Measurements from ENCODE around the gene CDKN2B-AS1.

CDKN2B-AS1 gene

DNA sequence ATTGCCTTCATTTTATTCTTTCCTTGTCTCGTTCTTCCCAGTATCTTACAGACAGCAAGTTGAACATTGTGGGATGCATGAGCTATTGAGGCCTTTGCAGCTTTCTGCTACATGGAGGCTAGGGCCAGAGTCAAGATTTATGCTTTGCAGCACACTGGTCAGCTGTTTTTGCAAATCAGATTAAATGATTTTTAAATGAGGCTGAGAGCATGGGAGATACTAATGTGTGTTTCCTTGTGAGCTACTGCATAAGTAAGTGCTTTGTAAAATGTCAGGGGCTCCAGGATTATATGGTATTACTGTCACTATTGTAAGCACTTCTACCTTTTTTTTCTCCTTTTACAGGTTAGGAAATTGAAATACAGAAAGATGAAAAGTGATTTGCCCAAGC, 125.6 kb downstream of the CDKN2B-AS1 start:
- H3K4me1 ChIP-seq (ENCODE audit: control insufficient read depth, insufficient read depth, low read length): peaks cover 5% of the 10 kb centered on the region; the same call in 1 of the 2 replicates
- H3K4me3 ChIP-seq (ENCODE audit: low read length): no peak overlapping the region

DNA sequence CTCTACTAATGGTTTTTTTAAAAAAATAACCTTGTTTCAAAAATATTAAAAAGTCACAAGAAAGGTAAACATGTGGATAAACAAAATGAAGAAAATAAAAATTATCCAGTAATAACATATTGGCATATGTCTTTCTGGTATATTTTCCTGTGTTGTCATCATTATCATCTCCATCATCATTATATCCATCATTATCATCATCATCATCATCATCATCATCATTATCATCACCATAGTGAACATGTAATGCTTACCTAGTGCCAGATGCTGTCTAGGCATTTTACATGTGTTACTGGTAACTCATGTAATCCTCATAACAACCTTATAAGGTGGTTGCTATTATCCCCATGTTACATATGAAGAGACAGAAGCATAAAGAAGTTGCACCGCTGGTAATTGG, 126.0 kb downstream of the CDKN2B-AS1 start:
- WGBS (ENCODE audit: insufficient coverage, insufficient read length): no CpG with 5 or more reads among the region's 1 CpG

More for the DNA sequence above, 125.6 kb downstream of the CDKN2B-AS1 start:
- no peaks in the 10 kb centered on the region for H3K9me3 ChIP-seq (ENCODE audit: control insufficient read depth, insufficient read depth, low read length)
- no peak overlapping the region for H3K27ac ChIP-seq (ENCODE audit: low read length)
- DNase-seq (ENCODE audit: low read depth, low spot score): no peak
- H3K36me3 ChIP-seq (ENCODE audit: control insufficient read depth, insufficient read depth, low read length): no peaks in the 10 kb centered on the region
- no peaks in the 10 kb centered on the region for H3K27me3 ChIP-seq (ENCODE audit: control insufficient read depth, insufficient read depth, low read length)
- WGBS (ENCODE audit: insufficient coverage, insufficient read length): no CpG with 5 or more reads among the region's 1 CpG

DNA sequence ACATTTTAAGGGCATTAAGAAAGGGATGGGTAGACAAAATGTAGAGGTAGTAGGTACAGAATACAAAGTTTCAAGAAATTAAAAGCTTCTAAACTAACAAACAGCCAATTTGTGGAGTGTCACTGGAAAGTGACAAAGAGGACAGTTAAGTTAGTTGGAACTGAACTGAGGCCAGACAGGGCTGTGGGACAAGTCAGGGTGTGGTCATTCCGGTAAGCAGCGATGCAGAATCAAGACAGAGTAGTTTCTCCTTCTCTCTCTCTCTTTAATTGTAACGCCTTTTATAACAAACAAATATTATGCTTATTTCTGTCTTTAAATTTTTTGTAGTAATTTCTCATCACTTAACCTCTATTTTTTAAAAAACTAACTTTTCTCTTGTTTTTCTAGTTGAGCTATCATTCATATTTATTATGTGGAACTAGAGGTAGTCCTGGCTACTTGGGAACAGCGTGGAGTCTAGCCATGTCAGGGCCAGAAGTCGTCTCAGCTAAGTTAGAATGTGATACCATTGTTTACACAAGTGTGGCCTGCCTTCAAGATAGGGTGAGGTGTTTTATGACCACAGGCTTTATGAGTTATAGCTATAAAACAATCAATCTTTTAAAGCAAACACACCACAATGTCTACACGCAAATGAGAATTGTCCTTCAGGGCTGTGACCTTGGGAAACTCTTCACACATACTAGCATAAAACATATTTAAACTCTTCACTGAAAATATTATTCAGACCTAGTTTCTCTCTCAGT, 129.8 kb downstream of the CDKN2B-AS1 start:
- H3K36me3 ChIP-seq (ENCODE audit: control insufficient read depth, insufficient read depth, low read length): no peaks in the 10 kb centered on the region
- no peak for DNase-seq (ENCODE audit: low read depth, low spot score)
- H3K9me3 ChIP-seq (ENCODE audit: control insufficient read depth, insufficient read depth, low read length): no peaks in the 10 kb centered on the region
- WGBS (ENCODE audit: insufficient coverage, insufficient read length): no CpG with 5 or more reads among the region's 6 CpGs
- H3K27ac ChIP-seq (ENCODE audit: low read length): no peak overlapping the region
- no peaks in the 10 kb centered on the region for H3K4me1 ChIP-seq (ENCODE audit: control insufficient read depth, insufficient read depth, low read length)
- no peak overlapping the region for H3K4me3 ChIP-seq (ENCODE audit: low read length)
- no peaks in the 10 kb centered on the region for H3K27me3 ChIP-seq (ENCODE audit: control insufficient read depth, insufficient read depth, low read length)

More for the DNA sequence above, 126.0 kb downstream of the CDKN2B-AS1 start:
- Histone ChIP-seq H3K27ac (ENCODE audit: low read length) (no peak overlapping the region), H3K36me3 (ENCODE audit: control insufficient read depth, insufficient read depth, low read length) (no peaks in the 10 kb centered on the region), H3K9me3 (ENCODE audit: control insufficient read depth, insufficient read depth, low read length) (no peaks in the 10 kb centered on the region), H3K4me1 (ENCODE audit: control insufficient read depth, insufficient read depth, low read length) (peaks cover 5% of the 10 kb centered on the region; the same call in 1 of the 2 replicates), H3K27me3 (ENCODE audit: control insufficient read depth, insufficient read depth, low read length) (no peaks in the 10 kb centered on the region), H3K4me3 (ENCODE audit: low read length) (no peak overlapping the region)
- no peak for DNase-seq (ENCODE audit: low read depth, low spot score)

DNA sequence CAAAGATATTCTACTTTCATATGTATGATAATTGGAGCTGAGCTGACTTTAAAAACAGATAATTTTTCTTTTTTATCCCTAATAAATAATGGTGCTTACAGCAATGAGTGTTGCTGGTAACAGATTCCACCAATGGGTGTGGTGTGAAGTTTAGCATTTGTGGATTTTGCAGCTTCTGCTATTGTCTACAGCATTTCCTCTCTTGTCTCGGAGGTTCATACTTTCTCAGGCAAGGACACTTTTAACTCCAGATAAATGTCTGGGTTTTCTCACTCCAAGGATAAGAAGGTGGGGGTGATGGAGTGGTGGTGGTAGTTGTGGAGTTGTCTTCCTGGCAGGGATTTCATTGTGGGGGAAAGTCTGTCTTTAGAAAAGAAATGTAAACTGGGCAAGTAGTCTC, 134.5 kb downstream of the CDKN2B-AS1 start:
- Histone ChIP-seq H3K27me3 (ENCODE audit: control insufficient read depth, insufficient read depth, low read length) (no peaks in the 10 kb centered on the region), H3K9me3 (ENCODE audit: control insufficient read depth, insufficient read depth, low read length) (no peaks in the 10 kb centered on the region), H3K36me3 (ENCODE audit: control insufficient read depth, insufficient read depth, low read length) (no peaks in the 10 kb centered on the region), H3K4me1 (ENCODE audit: control insufficient read depth, insufficient read depth, low read length) (no peaks in the 10 kb centered on the region), H3K4me3 (ENCODE audit: low read length) (no peak overlapping the region), H3K27ac (ENCODE audit: low read length) (no peak overlapping the region)
- no peak for DNase-seq (ENCODE audit: low read depth, low spot score)
- WGBS (ENCODE audit: insufficient coverage, insufficient read length): no CpG with 5 or more reads among the region's 1 CpG

DNA sequence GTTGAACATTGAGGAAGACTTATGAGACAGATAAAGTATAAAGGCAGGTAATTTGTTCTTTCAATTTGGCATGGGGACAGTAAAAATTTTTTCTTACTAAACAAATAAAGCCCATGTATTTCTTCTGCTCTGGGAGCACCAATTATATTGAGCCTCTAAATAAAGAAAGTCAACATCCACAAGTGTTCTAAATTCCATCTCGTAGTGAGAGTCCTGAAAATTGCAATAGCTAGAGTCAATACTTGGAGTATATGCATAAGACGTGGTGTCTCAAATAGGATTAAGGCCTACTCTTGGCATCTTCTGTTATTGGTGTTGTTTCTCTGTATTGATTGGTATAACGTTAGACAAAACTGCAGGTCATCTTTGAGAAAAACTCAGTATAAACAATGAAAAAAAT, 135.0 kb downstream of the CDKN2B-AS1 start:
- WGBS (ENCODE audit: insufficient coverage, insufficient read length): no CpG with 5 or more reads among the region's 3 CpGs
- no peak for DNase-seq (ENCODE audit: low read depth, low spot score)
- H3K36me3 ChIP-seq (ENCODE audit: control insufficient read depth, insufficient read depth, low read length): no peaks in the 10 kb centered on the region
- no peak overlapping the region for H3K4me3 ChIP-seq (ENCODE audit: low read length)
- H3K27me3 ChIP-seq (ENCODE audit: control insufficient read depth, insufficient read depth, low read length): no peaks in the 10 kb centered on the region
- no peaks in the 10 kb centered on the region for H3K4me1 ChIP-seq (ENCODE audit: control insufficient read depth, insufficient read depth, low read length)
- H3K9me3 ChIP-seq (ENCODE audit: control insufficient read depth, insufficient read depth, low read length): no peaks in the 10 kb centered on the region
- no peak overlapping the region for H3K27ac ChIP-seq (ENCODE audit: low read length)

DNA sequence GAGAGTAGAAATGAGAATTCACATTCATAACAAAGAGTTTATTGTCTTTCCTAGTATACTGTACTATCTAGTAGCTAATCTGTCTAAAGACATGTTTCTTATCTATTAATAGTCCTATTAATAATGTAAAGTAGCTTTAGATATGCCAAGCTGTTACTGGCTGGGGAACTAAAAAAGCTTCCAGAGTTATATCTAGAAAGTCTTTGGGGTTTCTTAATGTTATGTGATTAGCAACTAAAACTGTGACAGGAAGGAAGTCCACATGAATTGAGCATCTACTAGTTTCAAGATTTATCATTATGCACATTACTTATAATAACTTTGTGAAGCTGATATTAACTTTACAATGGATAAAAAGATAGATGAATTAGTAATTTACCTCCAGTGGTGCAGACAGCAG, 137.2 kb downstream of the CDKN2B-AS1 start:
- DNase-seq (ENCODE audit: low read depth, low spot score): no peak
- H3K4me1 ChIP-seq (ENCODE audit: control insufficient read depth, insufficient read depth, low read length): no peaks in the 10 kb centered on the region
- no peaks in the 10 kb centered on the region for H3K9me3 ChIP-seq (ENCODE audit: control insufficient read depth, insufficient read depth, low read length)
- H3K4me3 ChIP-seq (ENCODE audit: low read length): no peak overlapping the region
- no peaks in the 10 kb centered on the region for H3K36me3 ChIP-seq (ENCODE audit: control insufficient read depth, insufficient read depth, low read length)
- no peak overlapping the region for H3K27ac ChIP-seq (ENCODE audit: low read length)
- H3K27me3 ChIP-seq (ENCODE audit: control insufficient read depth, insufficient read depth, low read length): no peaks in the 10 kb centered on the region

DNA sequence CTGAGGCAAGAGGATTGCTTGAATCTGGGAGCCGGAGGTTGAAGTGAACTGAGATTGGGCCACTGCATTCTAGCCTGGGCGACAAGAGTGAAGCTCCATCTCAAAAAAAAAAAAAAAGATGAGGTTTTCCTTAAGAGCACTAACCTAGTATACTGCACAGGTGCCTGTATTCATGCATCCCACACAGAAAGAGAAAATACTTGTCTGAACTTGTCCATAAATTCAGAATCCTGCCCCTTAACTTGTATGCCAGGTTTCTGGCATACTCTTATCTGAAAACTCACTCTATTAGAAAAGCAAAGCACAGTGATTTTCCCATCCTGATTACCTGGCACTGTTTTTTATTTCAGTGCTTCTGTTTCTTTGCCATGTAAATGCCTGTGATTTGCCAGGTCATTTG, 139.8 kb downstream of the CDKN2B-AS1 start:
- H3K4me1 ChIP-seq (ENCODE audit: control insufficient read depth, insufficient read depth, low read length): no peaks in the 10 kb centered on the region
- DNase-seq (ENCODE audit: low read depth, low spot score): no peak
- no peak overlapping the region for H3K4me3 ChIP-seq (ENCODE audit: low read length)
- no peaks in the 10 kb centered on the region for H3K9me3 ChIP-seq (ENCODE audit: control insufficient read depth, insufficient read depth, low read length)
- WGBS (ENCODE audit: insufficient coverage, insufficient read length): no CpG with 5 or more reads among the region's 2 CpGs
- no peak overlapping the region for H3K27ac ChIP-seq (ENCODE audit: low read length)
- no peaks in the 10 kb centered on the region for H3K36me3 ChIP-seq (ENCODE audit: control insufficient read depth, insufficient read depth, low read length)
- no peaks in the 10 kb centered on the region for H3K27me3 ChIP-seq (ENCODE audit: control insufficient read depth, insufficient read depth, low read length)

DNA sequence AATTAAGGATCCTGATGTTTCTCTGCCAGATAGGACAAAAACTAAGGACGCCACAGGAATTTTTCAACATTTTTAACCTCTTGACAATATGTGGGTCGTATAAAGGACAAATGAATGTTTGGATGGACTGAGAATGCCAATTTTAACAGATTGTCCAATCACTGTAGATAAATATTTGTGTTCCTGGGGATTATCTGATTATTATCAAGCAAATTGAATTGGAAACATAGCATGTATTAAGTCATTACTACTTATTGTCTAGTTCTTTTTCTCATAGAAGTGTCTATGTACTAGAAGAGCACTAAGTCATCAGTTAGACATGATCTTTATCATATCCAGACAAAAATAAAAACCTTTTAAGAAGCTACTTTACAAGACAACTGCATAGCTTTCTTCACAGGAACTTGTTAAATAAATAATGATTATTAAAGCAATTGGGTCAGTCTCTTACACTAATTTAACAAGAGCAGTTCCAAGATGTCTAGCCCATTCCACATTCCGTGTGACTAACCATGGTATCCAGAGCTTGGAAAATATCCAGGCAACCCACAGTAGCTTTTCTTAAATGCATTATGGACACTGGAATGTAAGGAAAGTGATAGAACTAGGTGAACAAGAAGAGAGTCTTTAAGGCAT, 142.0 kb downstream of the CDKN2B-AS1 start:
- DNase-seq (ENCODE audit: low read depth, low spot score): no peak
- H3K4me1 ChIP-seq (ENCODE audit: control insufficient read depth, insufficient read depth, low read length): no peaks in the 10 kb centered on the region

DNA sequence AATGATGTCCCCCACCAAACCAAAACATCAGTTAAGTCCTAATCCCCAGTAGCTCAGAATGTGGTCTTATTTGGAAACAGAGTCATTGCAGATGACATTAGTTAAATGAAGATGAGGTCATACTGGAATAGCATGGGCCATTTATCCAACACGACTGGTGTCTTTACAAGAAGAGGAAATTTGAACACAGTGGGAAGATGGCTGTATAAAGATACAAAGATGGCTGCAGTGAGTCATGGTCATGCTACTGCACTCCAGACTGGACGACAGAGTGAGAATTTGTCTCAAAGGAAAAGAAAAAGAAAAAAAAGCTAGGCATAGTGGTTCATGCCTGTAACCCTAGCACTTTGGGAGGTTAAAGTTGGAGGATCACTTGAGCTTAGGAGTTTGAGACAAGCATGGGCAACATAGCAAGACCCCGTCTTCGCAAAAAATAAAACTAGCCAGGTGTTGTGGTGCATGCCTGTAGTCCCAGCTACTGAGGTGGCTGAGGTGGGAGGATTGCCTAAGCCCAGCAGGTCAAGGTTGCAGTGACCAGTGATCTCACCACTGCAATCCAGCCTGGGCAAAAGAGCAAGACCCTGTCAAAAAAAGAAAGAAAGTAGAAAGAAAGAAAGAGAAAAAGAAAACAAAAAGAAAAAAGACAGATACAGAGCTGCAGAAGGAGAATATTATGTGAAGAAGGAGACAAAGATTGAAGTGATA, 144.5 kb downstream of the CDKN2B-AS1 start:
- Histone ChIP-seq H3K36me3 (ENCODE audit: control insufficient read depth, insufficient read depth, low read length) (no peaks in the 10 kb centered on the region), H3K27me3 (ENCODE audit: control insufficient read depth, insufficient read depth, low read length) (no peaks in the 10 kb centered on the region), H3K4me1 (ENCODE audit: control insufficient read depth, insufficient read depth, low read length) (no peaks in the 10 kb centered on the region), H3K4me3 (ENCODE audit: low read length) (no peak overlapping the region), H3K9me3 (ENCODE audit: control insufficient read depth, insufficient read depth, low read length) (no peaks in the 10 kb centered on the region), H3K27ac (ENCODE audit: low read length) (no peak overlapping the region)
- no peak for DNase-seq (ENCODE audit: low read depth, low spot score)
- no CpG with 5 or more reads among the region's 4 CpGs for WGBS (ENCODE audit: insufficient coverage, insufficient read length)

More for the DNA sequence above, 142.0 kb downstream of the CDKN2B-AS1 start:
- Histone ChIP-seq H3K4me3 (ENCODE audit: low read length) (no peak overlapping the region), H3K36me3 (ENCODE audit: control insufficient read depth, insufficient read depth, low read length) (no peaks in the 10 kb centered on the region), H3K27ac (ENCODE audit: low read length) (no peak overlapping the region), H3K27me3 (ENCODE audit: control insufficient read depth, insufficient read depth, low read length) (no peaks in the 10 kb centered on the region), H3K9me3 (ENCODE audit: control insufficient read depth, insufficient read depth, low read length) (no peaks in the 10 kb centered on the region)
- WGBS (ENCODE audit: insufficient coverage, insufficient read length): no CpG with 5 or more reads among the region's 3 CpGs

DNA sequence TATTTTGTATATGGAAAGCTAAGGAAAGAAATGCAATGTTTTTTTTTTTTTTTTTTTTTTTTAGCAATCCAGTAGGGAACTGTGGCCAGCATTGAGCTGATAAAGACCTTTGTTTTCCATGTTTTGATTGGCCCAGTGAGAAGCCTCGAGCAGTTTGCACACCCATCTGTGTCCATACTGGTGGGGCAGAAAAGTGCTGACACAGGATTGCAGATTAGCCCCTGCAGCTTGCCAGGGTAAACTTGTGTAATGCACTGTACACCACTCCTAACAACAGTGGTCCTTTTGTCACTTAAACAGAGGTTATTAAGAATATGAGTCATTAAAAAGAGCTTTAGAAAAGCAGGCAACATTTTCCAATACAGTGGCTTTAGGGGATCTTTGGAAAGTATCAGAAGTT, 147.3 kb downstream of the CDKN2B-AS1 start:
- WGBS (ENCODE audit: insufficient coverage, insufficient read length): no CpG with 5 or more reads among the region's 1 CpG
- Histone ChIP-seq H3K36me3 (ENCODE audit: control insufficient read depth, insufficient read depth, low read length) (no peaks in the 10 kb centered on the region), H3K4me1 (ENCODE audit: control insufficient read depth, insufficient read depth, low read length) (no peaks in the 10 kb centered on the region), H3K4me3 (ENCODE audit: low read length) (no peak overlapping the region), H3K9me3 (ENCODE audit: control insufficient read depth, insufficient read depth, low read length) (no peaks in the 10 kb centered on the region), H3K27ac (ENCODE audit: low read length) (no peak overlapping the region), H3K27me3 (ENCODE audit: control insufficient read depth, insufficient read depth, low read length) (no peaks in the 10 kb centered on the region)
- no peak for DNase-seq (ENCODE audit: low read depth, low spot score)

Measured in iPS DF 6.9 (cell line).